HCT116 (cell line): ENCODE data around the gene FAM111A.
A peak's percentile ranks its signal among the peaks of the same experiment; 100 is the strongest.

Source experiments
- CBX3 ChIP-seq: IDR thresholded peaks from 2 replicates; pipeline ENCODE4 v1.6.1; 2012; ENCODE audit warnings: low read depth
- ELF1 ChIP-seq: IDR thresholded peaks from 2 replicates; pipeline ENCODE4 v1.6.1; 2012; ENCODE audit warnings: low read depth, borderline replicate concordance
- EZH2 ChIP-seq: fragments of 200-600 bp; sonication (generic); IDR thresholded peaks from 2 replicates; pipeline ENCODE4 v1.6.1; 2017; ENCODE audit warnings: antibody characterized with exemption, mixed run types
- EZH2phosphoT487 ChIP-seq: fragments of 200-600 bp; IDR thresholded peaks from 2 replicates; pipeline ENCODE4 v1.6.1; 2018; ENCODE audit warnings: antibody characterized with exemption, borderline replicate concordance
- FOSL1 ChIP-seq: IDR thresholded peaks from 2 replicates; pipeline ENCODE4 v1.6.1; 2012; ENCODE audit warnings: low read depth
- JUND ChIP-seq: IDR thresholded peaks from 2 replicates; pipeline ENCODE4 v1.6.1; 2012
- POLR2A ChIP-seq: IDR thresholded peaks from 2 replicates; pipeline ENCODE4 v1.7.0; 2011; ENCODE audit warnings: borderline replicate concordance; ENCODE audit not compliant: insufficient read depth, insufficient read length; ENCODE audit errors: extremely low read depth
- POLR2AphosphoS5 ChIP-seq: IDR thresholded peaks from 2 replicates; pipeline ENCODE4 v1.6.1; 2011; ENCODE audit warnings: mild to moderate bottlenecking, low read depth, low read length, moderate library complexity
- SIN3A ChIP-seq: IDR thresholded peaks from 2 replicates; pipeline ENCODE4 v1.6.1; 2012; ENCODE audit warnings: low read depth
- SRF ChIP-seq: IDR thresholded peaks from 2 replicates; pipeline ENCODE4 v1.6.1; 2012; ENCODE audit warnings: low read depth
- TCF7L2 ChIP-seq: IDR thresholded peaks from 2 replicates; pipeline ENCODE4 v1.7.0; 2011; ENCODE audit warnings: borderline replicate concordance, inconsistent platforms; ENCODE audit not compliant: insufficient read depth, insufficient read length; ENCODE audit errors: extremely low read depth
- TF ChIP-seq, protein P1 (sequence below), 3 experiments: fragments of 200-600 bp in 1 of 3; sonication (generic) in 1 of 3; IDR thresholded peaks in 2 of 3; conservative IDR thresholded peaks in 1 of 3; 2 replicates each; pipeline ENCODE4 v1.5.1; 2012 to 2017; ENCODE audit warnings: low read depth in 2 of 3, low read length in 2 of 3, antibody characterized with exemption in 1 of 3, borderline replicate concordance in 1 of 3, control low read depth in 1 of 3, mild to moderate bottlenecking in 1 of 3, mixed read lengths in 1 of 3, mixed run types in 1 of 3, moderate library complexity in 1 of 3; ENCODE audit not compliant: insufficient read depth in 1 of 3
- TF ChIP-seq, protein P2 (sequence below): IDR thresholded peaks from 2 replicates; pipeline ENCODE4 v1.6.1; 2012
- TF ChIP-seq, protein P3 (sequence below): IDR thresholded peaks from 2 replicates; pipeline ENCODE4 v1.6.1; 2012; ENCODE audit warnings: low read depth

DNA sequence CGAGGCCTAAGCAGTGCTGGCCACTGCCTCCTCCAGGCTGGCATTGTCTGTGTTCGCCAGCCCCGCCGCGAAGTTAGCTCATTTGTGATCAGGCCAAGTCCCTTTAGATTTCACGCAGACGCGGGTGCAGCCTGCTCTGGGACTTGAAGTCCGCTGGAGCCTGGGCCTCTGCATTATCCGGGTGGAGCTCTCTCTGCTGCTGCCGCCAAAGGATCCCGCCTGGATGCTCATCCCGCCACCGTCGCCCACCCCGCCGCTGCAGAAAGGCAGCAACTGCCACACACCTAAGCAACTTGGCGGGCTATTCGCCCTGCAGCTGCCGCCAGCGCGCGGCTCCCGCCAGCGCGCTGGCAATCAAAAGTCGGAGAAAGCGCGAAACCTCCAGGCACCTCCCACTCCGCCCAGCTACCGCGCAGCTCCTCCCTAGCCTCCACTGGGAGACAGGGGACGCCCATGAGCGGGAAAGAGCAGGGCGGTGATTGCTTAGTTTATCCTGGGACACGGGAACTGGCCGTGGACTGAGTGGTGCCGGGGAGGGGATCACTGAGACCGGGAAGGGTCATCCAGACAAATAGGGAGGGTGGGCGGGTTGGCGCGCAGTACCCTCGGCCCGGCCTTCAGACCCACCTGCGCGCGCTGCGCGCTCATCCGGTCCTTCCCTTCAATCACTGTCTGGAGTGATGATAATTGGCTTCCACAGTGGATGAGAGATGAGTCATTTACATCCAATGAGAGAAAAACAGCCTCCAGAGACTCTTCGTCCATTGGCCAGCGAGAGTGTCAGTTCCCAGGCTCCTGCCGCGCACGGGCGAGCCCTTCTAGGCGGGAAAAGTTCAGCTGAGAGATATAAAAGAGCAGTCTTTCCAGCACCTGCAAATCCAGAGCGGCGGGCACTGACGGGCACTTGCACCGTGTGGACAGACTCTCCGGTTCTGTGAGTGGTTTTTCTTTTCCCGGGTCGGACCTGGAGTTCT, 36.0 kb upstream of the FAM111A start, which contains the start of gene FAM111B:
- TF ChIP-seq, protein P1, sequence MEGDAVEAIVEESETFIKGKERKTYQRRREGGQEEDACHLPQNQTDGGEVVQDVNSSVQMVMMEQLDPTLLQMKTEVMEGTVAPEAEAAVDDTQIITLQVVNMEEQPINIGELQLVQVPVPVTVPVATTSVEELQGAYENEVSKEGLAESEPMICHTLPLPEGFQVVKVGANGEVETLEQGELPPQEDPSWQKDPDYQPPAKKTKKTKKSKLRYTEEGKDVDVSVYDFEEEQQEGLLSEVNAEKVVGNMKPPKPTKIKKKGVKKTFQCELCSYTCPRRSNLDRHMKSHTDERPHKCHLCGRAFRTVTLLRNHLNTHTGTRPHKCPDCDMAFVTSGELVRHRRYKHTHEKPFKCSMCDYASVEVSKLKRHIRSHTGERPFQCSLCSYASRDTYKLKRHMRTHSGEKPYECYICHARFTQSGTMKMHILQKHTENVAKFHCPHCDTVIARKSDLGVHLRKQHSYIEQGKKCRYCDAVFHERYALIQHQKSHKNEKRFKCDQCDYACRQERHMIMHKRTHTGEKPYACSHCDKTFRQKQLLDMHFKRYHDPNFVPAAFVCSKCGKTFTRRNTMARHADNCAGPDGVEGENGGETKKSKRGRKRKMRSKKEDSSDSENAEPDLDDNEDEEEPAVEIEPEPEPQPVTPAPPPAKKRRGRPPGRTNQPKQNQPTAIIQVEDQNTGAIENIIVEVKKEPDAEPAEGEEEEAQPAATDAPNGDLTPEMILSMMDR (IDR thresholded peaks at IDR 0.05 in 2 of 3, conservative IDR thresholded peaks at IDR 0.05 in 1 of 3; ENCODE audit: borderline replicate concordance in 1 of 3, insufficient read depth in 1 of 3, low read depth in 2 of 3, low read length in 2 of 3), result no peak
- TF ChIP-seq, protein P2, sequence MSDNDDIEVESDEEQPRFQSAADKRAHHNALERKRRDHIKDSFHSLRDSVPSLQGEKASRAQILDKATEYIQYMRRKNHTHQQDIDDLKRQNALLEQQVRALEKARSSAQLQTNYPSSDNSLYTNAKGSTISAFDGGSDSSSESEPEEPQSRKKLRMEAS, result peak; percentile 64
- TF ChIP-seq POLR2A (no peak), ELF1 (no peak), EZH2phosphoT487 (no peak), EZH2 (no peak), SRF (no peak), JUND (no peak; the same call in 1 of the 2 replicates), FOSL1 (no peak), TCF7L2 (no peak), POLR2AphosphoS5 (no peak; the same call in 1 of the 2 replicates), CBX3 (no peak), SIN3A (no peak; the same call in 1 of the 2 replicates)
- TF ChIP-seq, protein P3, sequence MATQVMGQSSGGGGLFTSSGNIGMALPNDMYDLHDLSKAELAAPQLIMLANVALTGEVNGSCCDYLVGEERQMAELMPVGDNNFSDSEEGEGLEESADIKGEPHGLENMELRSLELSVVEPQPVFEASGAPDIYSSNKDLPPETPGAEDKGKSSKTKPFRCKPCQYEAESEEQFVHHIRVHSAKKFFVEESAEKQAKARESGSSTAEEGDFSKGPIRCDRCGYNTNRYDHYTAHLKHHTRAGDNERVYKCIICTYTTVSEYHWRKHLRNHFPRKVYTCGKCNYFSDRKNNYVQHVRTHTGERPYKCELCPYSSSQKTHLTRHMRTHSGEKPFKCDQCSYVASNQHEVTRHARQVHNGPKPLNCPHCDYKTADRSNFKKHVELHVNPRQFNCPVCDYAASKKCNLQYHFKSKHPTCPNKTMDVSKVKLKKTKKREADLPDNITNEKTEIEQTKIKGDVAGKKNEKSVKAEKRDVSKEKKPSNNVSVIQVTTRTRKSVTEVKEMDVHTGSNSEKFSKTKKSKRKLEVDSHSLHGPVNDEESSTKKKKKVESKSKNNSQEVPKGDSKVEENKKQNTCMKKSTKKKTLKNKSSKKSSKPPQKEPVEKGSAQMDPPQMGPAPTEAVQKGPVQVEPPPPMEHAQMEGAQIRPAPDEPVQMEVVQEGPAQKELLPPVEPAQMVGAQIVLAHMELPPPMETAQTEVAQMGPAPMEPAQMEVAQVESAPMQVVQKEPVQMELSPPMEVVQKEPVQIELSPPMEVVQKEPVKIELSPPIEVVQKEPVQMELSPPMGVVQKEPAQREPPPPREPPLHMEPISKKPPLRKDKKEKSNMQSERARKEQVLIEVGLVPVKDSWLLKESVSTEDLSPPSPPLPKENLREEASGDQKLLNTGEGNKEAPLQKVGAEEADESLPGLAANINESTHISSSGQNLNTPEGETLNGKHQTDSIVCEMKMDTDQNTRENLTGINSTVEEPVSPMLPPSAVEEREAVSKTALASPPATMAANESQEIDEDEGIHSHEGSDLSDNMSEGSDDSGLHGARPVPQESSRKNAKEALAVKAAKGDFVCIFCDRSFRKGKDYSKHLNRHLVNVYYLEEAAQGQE, result no peak
